ENCODE results near the gene MAML2.

The MAML2 gene

DNA sequence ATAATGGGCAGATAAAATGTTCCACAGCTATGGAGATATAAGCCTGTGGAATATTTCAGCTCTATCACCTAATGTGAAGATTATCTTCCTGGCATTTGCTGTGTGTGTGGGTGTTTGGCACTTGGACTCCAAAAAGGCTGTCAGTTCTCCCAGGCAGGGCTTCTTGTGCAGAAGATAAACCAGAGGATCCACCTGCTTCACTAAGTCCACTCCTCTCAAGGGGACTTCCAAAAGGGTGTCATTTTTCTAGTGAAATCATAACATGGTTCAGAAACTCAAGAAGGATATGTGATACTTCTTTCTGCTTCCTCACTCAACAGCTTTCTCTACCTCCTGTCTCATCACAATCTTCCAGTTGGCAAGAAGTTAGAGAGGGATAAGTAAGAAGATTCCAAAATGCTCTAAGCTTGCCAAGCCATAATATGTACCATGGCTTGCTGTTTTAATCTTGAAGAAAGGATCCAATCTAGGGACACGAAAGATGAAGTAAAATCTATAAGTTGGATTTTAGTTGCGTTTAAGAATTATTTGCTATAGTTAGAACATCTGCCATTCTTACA lies 212.9 kb downstream of the MAML2 start:
- no CpG with 5 or more reads among the region's 2 CpGs for WGBS (ENCODE audit: insufficient coverage)
- CTCF ChIA-PET = interaction anchor here (1.5 kb wide), 1 partner anchor 213 kb away, joined by 6 read pairs; the partner anchor contains the start of gene MAML2
- no peak overlapping the region for H3K27ac ChIP-seq (ENCODE audit: insufficient read depth in 1 of 2, low read depth in 1 of 2, low read length in 2 of 2, poor library complexity in 1 of 2, severe bottlenecking in 2 of 2)

DNA sequence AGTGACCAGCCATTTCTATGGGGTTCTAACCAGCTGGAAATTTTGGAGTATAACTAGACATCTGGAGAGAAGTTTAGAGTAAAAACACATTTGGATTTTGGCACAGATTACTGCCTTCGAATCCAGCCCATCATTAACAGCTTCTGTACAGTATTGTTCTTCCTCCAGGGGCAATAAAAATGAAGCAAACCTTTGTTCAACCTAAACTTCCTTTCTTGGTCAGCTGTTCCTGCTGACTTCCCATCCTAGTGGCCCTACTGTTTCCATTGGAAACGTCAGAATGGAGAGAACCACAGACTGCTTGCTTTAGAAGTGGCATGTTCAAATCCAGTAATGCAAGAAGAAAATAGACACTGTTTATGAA lies 215.4 kb downstream of the MAML2 start:
- WGBS (ENCODE audit: insufficient coverage) = 66% methylated on average over 2 of the region's 2 CpGs
- no peaks in the 10 kb centered on the region for H3K27me3 ChIP-seq (replicated peaks in 2 of 5; ENCODE audit: control insufficient read depth in 4 of 5, insufficient read depth in 5 of 5, low read length in 4 of 5)
- CTCF ChIA-PET = interaction anchor here (1.0 kb wide), 1 partner anchor 39 kb away, joined by 3 read pairs; no protein-coding TSS in a partner anchor
- DNase-seq = no peak
- POLR2A ChIA-PET = no interaction called here
- no peak overlapping the region for H3K4me3 ChIP-seq (ENCODE audit: control insufficient read depth in 1 of 7, extremely low read depth in 1 of 7, insufficient read depth in 4 of 7, low read depth in 2 of 7, low read length in 6 of 7)
- peaks cover 0 to 4% (median 0%) of the 10 kb centered on the region in 4 experiments for H3K4me1 ChIP-seq (ENCODE audit: control extremely low read depth in 1 of 4, control insufficient read depth in 4 of 4, insufficient read depth in 4 of 4, low read length in 3 of 4)
- H3K36me3 ChIP-seq (ENCODE audit: control insufficient read depth in 4 of 4, insufficient read depth in 4 of 4, low read length in 3 of 4) = no peaks in the 10 kb centered on the region
- no peak overlapping the region for H3K27ac ChIP-seq (ENCODE audit: insufficient read depth in 1 of 2, low read depth in 1 of 2, low read length in 2 of 2, poor library complexity in 1 of 2, severe bottlenecking in 2 of 2)
- no peaks in the 10 kb centered on the region for H3K9me3 ChIP-seq (ENCODE audit: control extremely low read depth in 1 of 5, control insufficient read depth in 4 of 5, insufficient read depth in 2 of 5, low read depth in 1 of 5, low read length in 4 of 5)

More for the DNA sequence above, 212.9 kb downstream of the MAML2 start:
- Histone ChIP-seq H3K4me1 (ENCODE audit: control extremely low read depth in 1 of 4, control insufficient read depth in 4 of 4, insufficient read depth in 4 of 4, low read length in 3 of 4) (peaks cover 9 to 18% (median 10%) of the 10 kb centered on the region in 4 experiments), H3K9me3 (ENCODE audit: control extremely low read depth in 1 of 5, control insufficient read depth in 4 of 5, insufficient read depth in 2 of 5, low read depth in 1 of 5, low read length in 4 of 5) (no peaks in the 10 kb centered on the region), H3K36me3 (ENCODE audit: control insufficient read depth in 4 of 4, insufficient read depth in 4 of 4, low read length in 3 of 4) (no peaks in the 10 kb centered on the region), H3K4me3 (ENCODE audit: control insufficient read depth in 1 of 7, extremely low read depth in 1 of 7, insufficient read depth in 4 of 7, low read depth in 2 of 7, low read length in 6 of 7) (no peak overlapping the region), H3K27me3 (replicated peaks in 2 of 5; ENCODE audit: control insufficient read depth in 4 of 5, insufficient read depth in 5 of 5, low read length in 4 of 5) (no peaks in the 10 kb centered on the region)
- no peak for DNase-seq
- POLR2A ChIA-PET = no interaction called here

DNA sequence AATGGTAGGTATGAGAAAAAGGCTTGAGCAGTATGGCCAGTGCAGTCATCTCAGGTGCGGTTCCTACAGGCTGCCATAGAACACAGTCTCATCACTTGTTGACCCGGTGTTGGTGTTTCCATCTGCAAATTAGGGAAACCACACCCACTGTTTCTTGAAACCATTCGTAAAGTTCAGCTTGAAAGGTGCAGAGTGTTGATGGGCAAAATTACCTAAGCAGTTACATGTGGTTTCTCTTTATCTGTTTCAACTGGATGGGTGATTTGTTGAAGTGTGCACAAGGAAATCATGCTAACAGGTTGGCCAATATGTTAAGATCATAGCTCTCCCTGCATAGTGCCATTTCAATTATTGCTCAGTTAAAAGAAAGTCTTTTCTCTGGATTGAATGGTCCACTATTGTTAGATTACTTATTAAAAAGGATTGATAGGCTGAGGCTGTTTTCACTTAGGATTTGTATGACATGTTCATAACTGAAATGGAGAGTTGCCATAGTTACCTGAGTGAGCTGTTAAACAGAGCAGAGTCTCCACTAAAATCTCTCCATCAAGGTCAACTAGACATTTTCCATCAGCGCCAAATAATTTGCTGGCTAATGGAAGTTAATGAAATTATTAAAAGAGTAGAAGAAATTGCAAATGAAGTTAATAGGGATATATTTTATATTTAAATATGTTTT lies 215.9 kb downstream of the MAML2 start:
- H3K27ac ChIP-seq (ENCODE audit: insufficient read depth in 1 of 2, low read depth in 1 of 2, low read length in 2 of 2, poor library complexity in 1 of 2, severe bottlenecking in 2 of 2) = no peak overlapping the region
- POLR2A ChIA-PET = no interaction called here
- WGBS (ENCODE audit: insufficient coverage) = 100% methylated on average over 2 of the region's 4 CpGs
- H3K9me3 ChIP-seq (ENCODE audit: control extremely low read depth in 1 of 5, control insufficient read depth in 4 of 5, insufficient read depth in 2 of 5, low read depth in 1 of 5, low read length in 4 of 5) = no peaks in the 10 kb centered on the region
- no peaks in the 10 kb centered on the region for H3K36me3 ChIP-seq (ENCODE audit: control insufficient read depth in 4 of 4, insufficient read depth in 4 of 4, low read length in 3 of 4)
- H3K4me1 ChIP-seq (ENCODE audit: control extremely low read depth in 1 of 4, control insufficient read depth in 4 of 4, insufficient read depth in 4 of 4, low read length in 3 of 4) = peaks cover 0 to 4% (median 0%) of the 10 kb centered on the region in 4 experiments
- no peaks in the 10 kb centered on the region for H3K27me3 ChIP-seq (replicated peaks in 2 of 5; ENCODE audit: control insufficient read depth in 4 of 5, insufficient read depth in 5 of 5, low read length in 4 of 5)
- no peak overlapping the region for H3K4me3 ChIP-seq (ENCODE audit: control insufficient read depth in 1 of 7, extremely low read depth in 1 of 7, insufficient read depth in 4 of 7, low read depth in 2 of 7, low read length in 6 of 7)
- CTCF ChIA-PET = interaction anchor here (1.0 kb wide), 1 partner anchor 40 kb away, joined by 3 read pairs; no protein-coding TSS in a partner anchor
- peak in 2 of 3 donors; percentile 33 to 37 for DNase-seq

DNA sequence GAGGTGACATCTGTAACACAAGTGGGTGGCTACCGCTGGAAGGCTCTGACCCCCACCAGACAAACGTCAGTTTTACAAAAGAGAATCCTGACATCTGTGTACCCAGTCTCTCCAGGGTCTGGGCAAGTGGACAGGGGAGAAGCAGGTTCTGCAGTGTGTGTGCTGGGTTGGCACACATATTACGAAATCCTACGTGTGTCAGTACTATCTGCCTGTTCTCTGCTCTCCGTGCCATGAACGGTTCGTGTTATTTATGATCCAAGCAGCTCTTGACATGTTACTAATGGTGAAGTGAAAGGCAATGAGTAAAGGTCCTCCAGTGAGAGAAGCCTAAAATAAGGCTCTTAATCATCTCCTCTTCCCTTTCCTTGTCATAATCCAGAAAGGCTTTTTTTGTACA lies 217.6 kb downstream of the MAML2 start:
- H3K36me3 ChIP-seq (ENCODE audit: control insufficient read depth in 4 of 4, insufficient read depth in 4 of 4, low read length in 3 of 4) = no peaks in the 10 kb centered on the region
- 97% methylated on average over 5 of the region's 7 CpGs for WGBS (ENCODE audit: insufficient coverage)
- peaks cover 0 to 4% (median 0%) of the 10 kb centered on the region in 4 experiments for H3K4me1 ChIP-seq (ENCODE audit: control extremely low read depth in 1 of 4, control insufficient read depth in 4 of 4, insufficient read depth in 4 of 4, low read length in 3 of 4)
- H3K4me3 ChIP-seq (ENCODE audit: control insufficient read depth in 1 of 7, extremely low read depth in 1 of 7, insufficient read depth in 4 of 7, low read depth in 2 of 7, low read length in 6 of 7) = no peak overlapping the region
- ChIA-PET CTCF (no interaction called here), POLR2A (no interaction called here)
- H3K27me3 ChIP-seq (replicated peaks in 2 of 5; ENCODE audit: control insufficient read depth in 4 of 5, insufficient read depth in 5 of 5, low read length in 4 of 5) = no peaks in the 10 kb centered on the region
- H3K9me3 ChIP-seq (ENCODE audit: control extremely low read depth in 1 of 5, control insufficient read depth in 4 of 5, insufficient read depth in 2 of 5, low read depth in 1 of 5, low read length in 4 of 5) = no peaks in the 10 kb centered on the region
- DNase-seq = no peak
- H3K27ac ChIP-seq (ENCODE audit: insufficient read depth in 1 of 2, low read depth in 1 of 2, low read length in 2 of 2, poor library complexity in 1 of 2, severe bottlenecking in 2 of 2) = no peak overlapping the region

DNA sequence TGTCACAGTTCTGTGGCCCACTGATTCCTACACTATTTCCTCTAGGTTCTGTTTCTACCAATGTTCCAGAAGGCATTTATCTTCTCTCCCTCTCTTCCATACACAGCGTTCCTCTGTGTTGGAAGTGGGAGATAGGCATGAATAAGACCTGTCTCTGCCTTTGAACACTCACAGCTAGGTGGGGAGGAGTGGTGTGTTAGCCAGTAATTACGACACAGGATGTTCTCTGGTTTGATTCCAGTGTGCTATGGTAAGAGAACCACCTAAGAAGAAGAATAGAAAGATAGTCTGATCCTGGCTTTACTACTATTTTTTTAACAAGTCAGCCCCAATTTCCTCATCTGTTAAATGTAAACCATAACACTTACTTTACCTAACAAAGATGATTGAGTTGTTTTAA lies 218.8 kb downstream of the MAML2 start:
- H3K27ac ChIP-seq (ENCODE audit: insufficient read depth in 1 of 2, low read depth in 1 of 2, low read length in 2 of 2, poor library complexity in 1 of 2, severe bottlenecking in 2 of 2) = no peak overlapping the region
- no peaks in the 10 kb centered on the region for H3K27me3 ChIP-seq (replicated peaks in 2 of 5; ENCODE audit: control insufficient read depth in 4 of 5, insufficient read depth in 5 of 5, low read length in 4 of 5)
- no peaks in the 10 kb centered on the region for H3K9me3 ChIP-seq (ENCODE audit: control extremely low read depth in 1 of 5, control insufficient read depth in 4 of 5, insufficient read depth in 2 of 5, low read depth in 1 of 5, low read length in 4 of 5)
- DNase-seq = no peak
- WGBS (ENCODE audit: insufficient coverage) = no CpG with 5 or more reads among the region's 2 CpGs
- H3K4me1 ChIP-seq (ENCODE audit: control extremely low read depth in 1 of 4, control insufficient read depth in 4 of 4, insufficient read depth in 4 of 4, low read length in 3 of 4) = peaks cover 0 to 4% (median 0%) of the 10 kb centered on the region in 4 experiments
- H3K4me3 ChIP-seq (ENCODE audit: control insufficient read depth in 1 of 7, extremely low read depth in 1 of 7, insufficient read depth in 4 of 7, low read depth in 2 of 7, low read length in 6 of 7) = no peak overlapping the region
- H3K36me3 ChIP-seq (ENCODE audit: control insufficient read depth in 4 of 4, insufficient read depth in 4 of 4, low read length in 3 of 4) = no peaks in the 10 kb centered on the region
- ChIA-PET CTCF (interaction anchor here (1.0 kb wide), 1 partner anchor 10 kb away, joined by 3 read pairs; no protein-coding TSS in a partner anchor), POLR2A (no interaction called here)

DNA sequence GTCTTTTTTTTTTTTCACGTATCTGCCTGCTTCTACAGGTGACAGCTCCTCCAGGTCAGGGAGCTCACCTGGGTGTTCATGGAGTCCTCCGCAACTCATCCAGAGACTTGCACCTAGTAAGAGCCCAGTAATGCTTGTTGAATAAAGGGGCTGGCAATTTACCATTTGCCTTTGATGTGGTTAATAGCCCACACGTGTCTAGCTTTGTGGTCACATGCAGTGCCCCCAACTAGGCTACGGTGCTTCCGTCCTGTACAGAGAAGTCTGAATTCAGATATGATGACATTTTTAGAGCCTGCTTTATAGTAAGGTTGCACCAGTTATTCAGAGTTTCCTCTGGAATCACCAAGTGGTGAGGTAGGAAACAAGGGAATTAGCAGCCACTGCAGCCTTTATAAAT lies 219.7 kb downstream of the MAML2 start:
- Histone ChIP-seq H3K4me1 (ENCODE audit: control extremely low read depth in 1 of 4, control insufficient read depth in 4 of 4, insufficient read depth in 4 of 4, low read length in 3 of 4) (peaks cover 0 to 4% (median 0%) of the 10 kb centered on the region in 4 experiments), H3K27me3 (replicated peaks in 2 of 5; ENCODE audit: control insufficient read depth in 4 of 5, insufficient read depth in 5 of 5, low read length in 4 of 5) (no peaks in the 10 kb centered on the region), H3K4me3 (ENCODE audit: control insufficient read depth in 1 of 7, extremely low read depth in 1 of 7, insufficient read depth in 4 of 7, low read depth in 2 of 7, low read length in 6 of 7) (no peak overlapping the region), H3K36me3 (ENCODE audit: control insufficient read depth in 4 of 4, insufficient read depth in 4 of 4, low read length in 3 of 4) (no peaks in the 10 kb centered on the region), H3K27ac (ENCODE audit: insufficient read depth in 1 of 2, low read depth in 1 of 2, low read length in 2 of 2, poor library complexity in 1 of 2, severe bottlenecking in 2 of 2) (no peak overlapping the region), H3K9me3 (ENCODE audit: control extremely low read depth in 1 of 5, control insufficient read depth in 4 of 5, insufficient read depth in 2 of 5, low read depth in 1 of 5, low read length in 4 of 5) (no peaks in the 10 kb centered on the region)
- POLR2A ChIA-PET = interaction anchor here (0.7 kb wide), 1 partner anchor 71 kb away, joined by 3 read pairs; no protein-coding TSS in a partner anchor
- CTCF ChIA-PET = no interaction called here
- DNase-seq = peak in 1 of 3 donors; percentile 19
- 85% methylated on average over 5 of the region's 5 CpGs for WGBS (ENCODE audit: insufficient coverage)

DNA sequence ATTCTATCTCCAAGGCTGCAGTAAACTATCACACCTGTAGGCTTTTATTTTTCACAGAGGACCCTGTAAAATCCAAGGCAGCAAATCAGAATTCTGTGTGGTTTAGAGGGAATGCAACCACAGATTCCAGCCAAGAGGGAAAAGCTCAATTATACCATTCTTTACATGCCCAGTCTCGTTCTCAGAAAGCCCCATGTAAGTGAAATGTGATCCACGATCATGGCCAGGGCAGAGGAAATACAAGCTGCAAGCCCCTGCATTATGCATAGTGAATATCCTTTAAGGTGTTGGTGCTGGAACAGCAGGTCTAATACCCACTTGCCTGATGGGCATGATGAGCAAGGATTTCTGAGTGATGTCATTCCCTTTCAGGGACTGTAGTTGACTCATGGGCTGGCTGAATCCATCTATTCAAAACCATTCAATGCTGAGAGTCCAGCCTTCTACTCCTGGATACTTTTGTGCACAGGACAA lies 220.4 kb downstream of the MAML2 start:
- no peak for DNase-seq
- Histone ChIP-seq H3K4me3 (ENCODE audit: control insufficient read depth in 1 of 7, extremely low read depth in 1 of 7, insufficient read depth in 4 of 7, low read depth in 2 of 7, low read length in 6 of 7) (no peak overlapping the region), H3K9me3 (ENCODE audit: control extremely low read depth in 1 of 5, control insufficient read depth in 4 of 5, insufficient read depth in 2 of 5, low read depth in 1 of 5, low read length in 4 of 5) (no peaks in the 10 kb centered on the region), H3K27ac (ENCODE audit: insufficient read depth in 1 of 2, low read depth in 1 of 2, low read length in 2 of 2, poor library complexity in 1 of 2, severe bottlenecking in 2 of 2) (no peak overlapping the region), H3K27me3 (replicated peaks in 2 of 5; ENCODE audit: control insufficient read depth in 4 of 5, insufficient read depth in 5 of 5, low read length in 4 of 5) (no peaks in the 10 kb centered on the region), H3K36me3 (ENCODE audit: control insufficient read depth in 4 of 4, insufficient read depth in 4 of 4, low read length in 3 of 4) (no peaks in the 10 kb centered on the region), H3K4me1 (ENCODE audit: control extremely low read depth in 1 of 4, control insufficient read depth in 4 of 4, insufficient read depth in 4 of 4, low read length in 3 of 4) (peaks cover 0 to 4% (median 0%) of the 10 kb centered on the region in 4 experiments)
- 87% methylated on average over 2 of the region's 2 CpGs for WGBS (ENCODE audit: insufficient coverage)
- ChIA-PET CTCF (interaction anchor here (1.1 to 1.4 kb wide), 2 partner anchors 67 to 69 kb away, joined by 3 read pairs; no protein-coding TSS in a partner anchor), POLR2A (no interaction called here)
